GM21737 (cell line): ENCODE measurements around the gene HPCAL4.

ENCODE experiments used
- ATAC-seq: cut with Tn5 transposase; IDR thresholded peaks from one replicate; pipeline ENCODE4 v1.9.1; 2021; ENCODE audit warnings: mild to moderate bottlenecking, moderate library complexity; ENCODE audit not compliant: unreplicated experiment

HPCAL4 gene

DNA sequence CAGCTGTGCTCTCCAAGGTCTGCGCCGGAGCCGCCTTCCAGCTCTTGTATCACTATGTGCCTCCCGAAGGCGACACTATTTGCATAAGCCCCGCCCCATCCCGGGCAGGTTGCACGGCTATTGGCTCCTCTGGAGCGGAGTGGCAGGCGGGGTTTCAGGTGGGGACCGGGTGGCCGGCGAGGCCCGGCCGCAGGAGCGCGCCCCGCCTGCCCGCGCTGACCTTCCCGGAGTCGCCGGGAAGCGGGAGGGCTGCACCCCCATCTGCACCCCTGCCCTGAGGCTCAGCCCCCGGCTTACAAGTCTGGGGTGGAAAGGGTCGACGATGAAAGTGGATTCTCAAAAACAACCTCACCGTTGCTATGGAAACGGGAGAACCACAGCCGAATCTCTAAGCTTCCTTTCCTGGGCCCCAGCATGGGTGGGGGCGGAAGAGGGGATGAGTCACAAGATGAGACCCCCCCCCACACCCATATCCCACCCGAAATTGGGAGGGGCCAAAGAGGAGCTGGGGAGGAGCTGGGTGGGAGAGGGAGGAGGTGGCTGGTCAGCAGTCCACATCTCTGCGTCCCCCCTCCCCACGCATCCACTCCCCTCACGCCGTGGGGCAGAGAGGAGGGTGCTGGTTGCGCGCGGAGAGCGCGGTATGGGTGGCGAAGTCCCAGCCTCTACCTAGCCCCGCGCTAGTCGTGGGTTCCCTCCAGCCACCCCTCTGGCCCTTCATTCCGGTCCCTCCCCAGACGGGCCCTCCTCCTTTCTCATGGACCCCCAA is at the start of gene HPCAL4:
TSS of gene HPCAL4 (minus strand) at position 51 of the 769 bp plus-strand sequence. CDS start 6,830 bp downstream, outside the sequence.
- no peak for ATAC-seq

DNA sequence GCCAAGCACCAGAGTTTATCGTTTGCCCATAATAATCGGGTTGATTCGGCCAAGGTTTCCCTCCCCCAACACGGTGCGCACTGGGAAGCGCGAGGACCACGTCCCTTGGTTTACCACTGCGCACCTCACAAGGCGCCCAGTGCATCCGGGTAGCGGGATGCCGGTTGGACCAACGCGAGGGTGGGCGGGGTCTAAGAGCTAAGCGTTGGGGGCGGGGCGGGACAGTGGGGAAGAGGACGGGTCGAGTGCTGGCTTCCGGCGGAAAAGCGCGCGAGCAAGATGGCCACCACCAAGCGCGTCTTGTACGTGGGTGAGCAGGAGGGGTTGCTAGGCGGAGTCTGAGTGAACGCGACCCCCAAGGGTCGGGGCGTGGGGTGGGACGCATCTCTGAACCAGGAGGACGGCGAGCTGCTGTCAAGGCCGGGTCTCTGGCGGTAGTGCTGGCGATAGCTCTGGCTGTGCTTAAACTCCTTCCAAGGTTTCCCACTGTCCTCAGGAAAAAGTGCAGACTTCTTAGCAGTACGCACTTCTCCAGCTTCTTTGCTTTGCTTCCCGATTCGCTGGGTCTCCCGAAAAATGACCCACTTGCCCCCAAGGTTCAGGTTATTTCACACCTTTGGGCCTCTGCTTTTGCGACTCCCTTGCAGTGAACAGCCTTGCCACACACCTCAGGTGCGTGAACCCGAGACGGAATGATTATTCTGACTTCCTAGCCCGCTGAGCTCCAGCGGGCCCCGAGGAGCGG is 47.6 kb upstream of the HPCAL4 start, which contains the start of gene PPIE:
TSS of gene PPIE (plus strand) at position 261 of the 745 bp plus-strand sequence. CDS start at position 280, 19 bp downstream.
- peak; percentile 88 for ATAC-seq

- no peak for ATAC-seq
Observed at GRCh38 chr1:39737546-39738169, 46.4 kb upstream of the HPCAL4 start.

DNA sequence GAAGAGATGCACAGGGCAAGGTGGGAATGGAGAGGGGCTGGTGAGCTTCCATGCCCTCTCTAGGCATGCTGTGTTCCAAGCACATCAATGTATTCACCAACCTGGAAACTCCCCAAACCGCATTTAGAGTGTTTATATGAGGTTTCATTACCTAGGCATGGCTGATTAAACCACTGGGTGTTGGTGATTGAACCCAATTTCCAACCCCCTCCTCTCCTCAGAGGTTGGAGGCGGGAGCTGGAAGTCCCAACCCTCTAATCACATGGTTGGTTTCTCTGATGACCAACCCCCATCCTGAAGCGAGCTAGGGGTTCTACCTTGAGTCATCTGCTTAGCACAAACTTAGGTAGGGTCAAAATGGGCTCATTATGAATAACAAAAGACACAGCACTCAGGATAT is 44.5 kb upstream of the HPCAL4 start:
- ATAC-seq: no peak

DNA sequence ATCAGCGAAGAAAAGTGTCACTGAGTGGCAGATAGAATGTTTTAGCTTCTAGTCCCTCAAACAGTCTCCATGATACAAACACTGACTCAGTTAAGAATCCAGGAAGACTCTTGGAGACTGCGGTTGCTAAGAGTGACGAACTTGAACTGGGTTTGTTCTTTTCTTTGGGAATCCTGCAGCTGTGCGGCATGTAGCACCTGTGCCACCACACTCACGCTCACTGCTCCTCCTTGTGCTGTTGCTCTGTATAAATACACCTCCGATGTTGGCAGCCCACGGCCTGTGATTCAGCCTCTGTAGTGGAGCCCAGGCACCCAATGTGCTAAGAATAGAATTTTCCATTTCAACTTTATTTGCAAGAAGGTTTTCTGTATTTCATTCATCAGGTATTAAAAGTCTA is 41.9 kb upstream of the HPCAL4 start:
- ATAC-seq: no peak

GRCh38 chr1:39732730-39733129 is 41.5 kb upstream of the HPCAL4 start:
- no peak for ATAC-seq

DNA sequence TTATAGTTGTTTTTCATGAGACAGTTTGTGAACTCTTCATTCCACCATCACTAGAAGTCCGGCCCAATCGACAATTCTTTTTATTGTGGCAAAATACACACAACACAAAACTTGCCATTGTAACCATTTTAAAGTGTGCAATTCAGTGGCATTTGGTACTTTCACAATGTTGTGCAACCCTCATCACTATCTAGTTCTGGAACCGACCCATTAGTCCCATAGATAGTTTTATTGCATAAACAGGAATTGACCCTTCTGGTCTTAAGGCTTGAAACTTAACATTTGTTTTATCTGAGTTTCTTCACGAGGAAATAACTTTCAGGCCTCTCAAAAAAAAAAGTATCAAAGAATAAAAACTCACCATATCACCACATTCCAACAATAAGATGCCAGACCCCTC is 38.6 kb upstream of the HPCAL4 start:
- ATAC-seq: no peak

- ATAC-seq: no peak
Observed at GRCh38 chr1:39729030-39729429, 37.8 kb upstream of the HPCAL4 start.

DNA sequence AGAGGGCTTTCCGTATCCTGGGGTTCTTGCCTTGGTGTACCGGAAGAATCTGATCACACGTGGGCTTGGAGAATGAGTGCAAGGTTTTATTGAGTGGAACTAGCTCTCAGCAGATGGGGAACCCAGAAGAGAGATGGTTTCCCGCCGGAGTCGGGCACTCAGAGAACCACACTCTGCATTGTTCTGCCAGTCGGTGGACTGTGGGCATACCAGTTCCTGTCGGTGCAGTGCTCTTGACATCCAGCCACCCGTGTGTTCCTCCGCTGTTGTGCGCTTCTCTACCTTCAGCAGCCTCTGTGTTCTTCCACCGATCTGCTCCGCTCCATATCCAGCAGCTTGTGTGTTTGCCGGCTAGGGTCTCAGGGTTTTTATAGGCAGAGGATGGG is 36.7 kb upstream of the HPCAL4 start:
- no peak for ATAC-seq

DNA sequence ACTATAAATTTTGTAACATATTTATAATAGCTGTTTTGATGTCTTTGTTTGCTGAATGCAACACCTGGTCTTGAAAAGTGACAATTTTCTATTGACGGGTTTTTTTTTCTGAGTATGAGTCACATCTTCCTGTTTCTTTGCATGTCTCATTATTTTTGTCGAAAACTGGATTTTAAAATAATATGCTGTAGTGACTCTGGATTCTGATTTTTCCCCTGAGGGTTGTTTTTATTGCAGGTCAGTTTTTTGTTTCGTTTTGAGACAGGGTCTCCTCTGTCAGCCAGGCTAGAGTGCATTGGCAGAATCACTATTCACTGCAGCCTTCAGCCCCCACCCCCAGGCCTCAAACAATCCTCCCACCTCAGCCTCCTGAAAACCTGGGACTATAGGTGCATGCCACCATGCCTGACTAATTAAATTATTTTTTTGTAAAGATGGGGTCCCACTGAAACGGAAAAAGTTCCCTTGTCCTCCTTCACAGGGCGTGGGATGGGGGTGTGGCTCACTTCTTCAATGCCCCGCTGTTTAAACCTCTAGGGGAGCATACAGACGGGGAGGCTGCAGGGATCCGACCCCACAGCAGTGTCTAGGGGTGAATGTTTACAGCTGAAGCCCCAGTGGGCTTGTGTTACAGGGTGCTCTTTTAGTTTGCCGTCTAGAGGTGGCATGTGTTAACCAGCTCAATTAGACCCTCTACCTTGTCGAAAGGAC is 36.1 kb upstream of the HPCAL4 start:
- no peak for ATAC-seq

GRCh38 chr1:39726600-39726999 is 35.4 kb upstream of the HPCAL4 start:
- ATAC-seq: no peak

GRCh38 chr1:39722495-39722894 is 31.3 kb upstream of the HPCAL4 start:
- no peak for ATAC-seq

DNA sequence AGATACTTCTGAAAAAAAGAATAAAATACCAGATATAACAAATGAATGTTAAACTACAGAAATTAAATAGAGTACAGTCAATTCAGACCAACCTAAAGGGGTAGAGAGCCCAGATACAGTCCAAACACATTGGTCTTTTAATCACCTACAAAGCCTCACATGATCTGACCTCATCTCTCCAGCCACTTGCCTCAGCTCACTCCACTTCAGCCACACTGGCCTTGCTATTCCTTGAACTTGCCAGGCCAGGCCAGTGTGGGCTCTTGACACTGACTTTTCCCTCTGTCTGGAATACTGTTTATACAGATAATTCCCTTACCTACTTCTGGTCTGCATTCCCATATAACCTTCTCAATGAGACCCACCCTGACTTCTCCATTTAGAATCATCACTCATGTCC is 30.4 kb upstream of the HPCAL4 start:
- no peak for ATAC-seq

DNA sequence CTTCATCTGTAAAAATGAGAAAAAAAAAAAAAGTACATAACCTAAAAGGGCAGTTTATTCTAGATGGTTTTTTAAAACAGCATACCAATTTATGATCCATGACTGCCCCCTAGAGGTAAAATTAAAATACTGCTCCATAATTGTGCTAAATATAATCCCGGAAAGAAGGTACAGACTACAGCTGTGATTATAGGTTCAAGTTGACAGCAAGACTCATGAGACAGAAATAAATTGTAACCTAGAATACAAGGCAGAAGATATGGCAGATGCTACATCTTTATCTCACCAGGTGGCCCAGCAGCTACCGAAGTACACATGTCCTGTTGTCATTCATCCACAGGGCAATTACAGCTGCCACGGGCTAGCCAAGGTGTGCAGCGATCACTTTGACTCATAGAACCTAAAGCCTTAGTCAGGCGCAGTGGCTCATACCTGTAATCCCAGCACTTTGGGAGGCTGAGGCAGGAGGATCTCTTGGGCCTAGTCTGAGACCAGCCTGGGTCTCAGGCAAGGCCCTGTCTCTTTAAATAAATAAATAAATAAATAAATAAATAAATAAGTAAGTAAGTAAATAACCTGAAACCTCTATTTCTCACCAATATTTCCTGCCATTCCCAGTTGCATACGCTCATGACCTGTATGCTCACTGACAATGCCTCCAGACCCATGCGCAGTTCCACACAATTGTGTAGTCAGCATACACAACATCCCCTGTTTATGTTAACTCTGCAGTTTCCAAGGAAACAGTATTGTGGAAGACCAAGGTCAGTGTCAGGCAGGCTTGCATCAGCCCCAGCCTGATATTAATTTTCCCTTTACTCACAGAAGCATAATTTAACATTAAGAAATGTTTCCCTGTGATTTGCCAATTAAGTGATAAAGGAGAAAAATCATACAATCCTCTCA is 29.1 kb upstream of the HPCAL4 start:
- no peak for ATAC-seq

DNA sequence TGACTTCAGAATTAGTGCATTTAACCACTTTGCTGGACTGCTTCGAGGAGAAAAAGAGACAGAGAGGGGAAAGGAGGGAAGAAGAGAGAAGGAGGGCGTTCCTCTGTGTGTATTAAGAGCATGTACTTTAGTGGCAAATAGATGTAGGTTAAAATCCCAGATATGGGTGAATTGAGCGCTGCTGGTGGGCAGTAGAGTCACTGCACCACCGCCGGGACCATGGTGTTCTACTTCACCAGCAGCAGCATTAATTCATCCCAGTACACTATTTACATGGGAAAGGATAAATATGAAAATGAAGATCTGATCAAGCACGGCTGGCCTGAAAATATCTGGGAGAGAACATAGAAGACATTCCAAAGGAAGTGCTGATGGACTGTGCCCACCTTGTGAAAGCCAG is 26.6 kb upstream of the HPCAL4 start:
- no peak for ATAC-seq

DNA sequence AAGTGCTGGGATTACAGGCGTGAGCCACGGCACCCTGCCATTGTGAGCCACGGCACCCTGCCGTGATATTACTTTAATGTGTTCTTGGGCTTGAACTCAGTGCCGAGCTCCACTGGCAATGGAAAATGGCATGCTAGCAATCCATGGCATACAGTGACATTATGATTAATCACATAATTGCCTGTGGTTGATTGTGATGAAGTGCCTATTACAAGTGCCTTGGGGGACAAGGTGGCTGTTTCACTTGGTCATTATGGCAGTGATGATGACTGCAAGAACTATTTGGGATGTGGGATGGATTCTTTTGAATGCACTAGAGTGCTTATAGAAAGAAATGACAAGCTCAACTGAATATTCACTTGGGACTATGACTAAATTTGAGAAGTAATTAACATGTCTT is 22.3 kb upstream of the HPCAL4 start:
- no peak for ATAC-seq

DNA sequence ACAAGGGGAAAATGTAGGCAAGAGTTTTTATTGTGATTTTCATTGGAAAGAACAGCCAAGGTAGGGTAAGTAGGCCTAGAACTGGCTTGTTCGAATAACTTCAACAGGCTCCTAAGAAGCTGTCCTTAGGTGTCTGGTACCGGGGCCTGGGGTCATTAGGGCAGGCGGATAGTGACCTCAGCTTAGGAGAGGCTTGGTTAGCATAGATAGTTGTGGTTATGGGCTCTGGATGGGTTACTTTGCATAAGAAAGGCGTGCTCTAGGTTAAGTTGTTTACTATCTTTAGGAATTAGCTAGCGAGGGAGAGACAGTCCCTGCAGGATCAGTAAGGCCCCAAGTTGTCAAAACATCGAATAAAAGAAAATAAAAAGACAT is 20.7 kb upstream of the HPCAL4 start:
- ATAC-seq: no peak

DNA sequence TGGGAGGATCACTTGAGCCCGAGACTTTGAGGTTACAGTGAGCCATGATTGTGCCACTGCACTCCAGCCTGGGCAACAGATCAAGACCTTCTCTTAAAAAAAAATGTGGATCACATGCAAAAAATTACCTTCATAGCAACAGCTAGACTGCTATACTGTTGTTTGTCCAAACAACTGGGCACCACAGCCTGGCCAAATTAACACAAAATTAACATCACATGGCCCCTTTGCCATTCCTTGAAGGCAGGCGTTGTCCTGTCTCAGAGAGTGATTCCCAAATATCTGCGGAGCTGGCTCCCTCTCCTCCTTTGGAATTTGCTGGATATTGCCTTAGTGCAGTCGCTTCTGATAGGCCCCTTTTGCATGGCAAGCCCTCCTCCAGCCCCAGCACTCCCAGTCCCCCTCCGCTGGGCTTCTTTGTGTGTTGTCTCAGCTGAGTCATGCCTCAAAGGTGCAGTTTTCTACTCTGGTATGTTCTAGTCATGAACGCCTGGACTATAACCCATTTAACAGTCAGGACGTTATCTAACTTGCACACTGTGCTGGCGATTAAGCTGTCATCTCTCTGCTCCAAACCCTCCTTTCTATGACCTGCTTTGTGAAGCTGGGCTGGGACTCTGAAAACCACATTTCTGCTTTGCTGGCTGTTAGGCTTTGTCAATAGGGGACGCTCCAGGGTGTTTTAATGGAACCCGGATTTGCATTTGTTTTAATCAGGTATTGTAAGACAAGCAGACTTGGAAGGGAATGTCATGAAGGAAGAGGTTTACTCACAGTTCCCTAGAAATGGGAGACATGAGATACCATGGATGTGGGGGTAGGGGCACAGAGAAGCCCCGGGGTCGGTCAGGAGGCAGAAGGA is 20.1 kb upstream of the HPCAL4 start:
- ATAC-seq: no peak

GRCh38 chr1:39707506-39707905 is 16.3 kb upstream of the HPCAL4 start:
- no peak for ATAC-seq
